Stimulated activated CD4-positive, alpha-beta T cell treated with anti-CD3 and anti-CD28 coated beads, TNF-alpha, amount 100 ng/mL, for 24 hours (primary cell): ENCODE measurements around the gene AMER3.

Experiments
- DNase-seq, 3 experiments: peaks; one replicate each; pipeline ENCODE4 v3.0.0-alpha.2; 2020; ENCODE audit warnings: low read depth in 3 of 3

AMER3 gene

GRCh38 chr2:130749641-130750040 is 5.7 kb upstream of the AMER3 start:
- no peak for DNase-seq

GRCh38 chr2:130754811-130755210 is 529 bp upstream of the AMER3 start:
- DNase-seq: no peak

- no peak for DNase-seq
Observed at GRCh38 chr2:130756053-130756873, 923 bp downstream of the AMER3 start.

- no peak for DNase-seq
Observed at GRCh38 chr2:130756874-130757668, 1.7 kb downstream of the AMER3 start.

GRCh38 chr2:130759906-130760753 is 4.8 kb downstream of the AMER3 start:
- no peak for DNase-seq

DNA sequence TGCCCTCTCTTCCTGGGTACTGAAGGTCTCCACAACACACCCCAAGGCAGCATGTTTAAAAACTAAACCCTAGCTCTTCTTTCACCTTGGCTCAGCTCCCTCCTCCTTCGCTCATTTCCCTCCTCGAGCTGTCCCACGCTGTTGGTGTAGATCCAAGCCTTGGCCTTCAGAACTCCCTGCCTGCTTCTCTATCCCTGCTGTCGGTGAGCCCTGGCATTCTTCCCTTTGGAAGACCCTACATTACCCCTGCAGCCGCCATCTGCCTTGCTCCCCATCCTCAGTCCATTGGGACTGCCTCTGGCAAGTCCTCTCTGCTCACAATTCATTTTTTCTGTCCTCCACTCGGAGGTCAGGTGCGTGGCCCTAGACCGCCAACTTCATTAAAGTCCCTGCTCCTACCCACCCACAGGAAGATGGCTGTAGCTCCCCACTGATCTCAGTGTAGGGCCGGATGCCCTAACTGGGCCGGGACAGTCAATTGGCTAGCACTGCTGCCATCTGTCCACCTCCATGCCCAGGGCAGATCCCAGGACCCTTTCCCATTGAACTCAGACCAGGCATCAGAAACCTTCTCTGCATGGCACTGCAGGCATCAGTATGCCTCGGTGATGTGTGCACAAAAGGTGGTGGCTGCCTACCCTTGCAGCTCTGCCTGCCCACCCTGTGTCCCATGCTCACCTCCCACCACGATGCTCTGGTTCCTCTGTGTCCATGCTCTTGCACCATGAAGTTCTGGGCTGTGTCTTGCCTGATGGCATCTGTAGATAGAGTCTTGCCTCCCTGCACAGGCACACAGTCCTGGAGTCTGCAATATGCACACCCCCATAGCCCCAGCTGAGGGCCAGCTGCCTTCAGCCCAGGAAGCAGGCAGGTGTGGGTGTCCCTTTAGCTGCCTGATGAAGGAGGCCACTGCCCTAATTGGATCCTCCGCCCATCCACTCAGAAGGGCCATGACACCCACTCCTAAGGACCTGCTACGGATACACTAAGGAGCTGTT is 5.7 kb downstream of the AMER3 start:
- DNase-seq: no peak

DNA sequence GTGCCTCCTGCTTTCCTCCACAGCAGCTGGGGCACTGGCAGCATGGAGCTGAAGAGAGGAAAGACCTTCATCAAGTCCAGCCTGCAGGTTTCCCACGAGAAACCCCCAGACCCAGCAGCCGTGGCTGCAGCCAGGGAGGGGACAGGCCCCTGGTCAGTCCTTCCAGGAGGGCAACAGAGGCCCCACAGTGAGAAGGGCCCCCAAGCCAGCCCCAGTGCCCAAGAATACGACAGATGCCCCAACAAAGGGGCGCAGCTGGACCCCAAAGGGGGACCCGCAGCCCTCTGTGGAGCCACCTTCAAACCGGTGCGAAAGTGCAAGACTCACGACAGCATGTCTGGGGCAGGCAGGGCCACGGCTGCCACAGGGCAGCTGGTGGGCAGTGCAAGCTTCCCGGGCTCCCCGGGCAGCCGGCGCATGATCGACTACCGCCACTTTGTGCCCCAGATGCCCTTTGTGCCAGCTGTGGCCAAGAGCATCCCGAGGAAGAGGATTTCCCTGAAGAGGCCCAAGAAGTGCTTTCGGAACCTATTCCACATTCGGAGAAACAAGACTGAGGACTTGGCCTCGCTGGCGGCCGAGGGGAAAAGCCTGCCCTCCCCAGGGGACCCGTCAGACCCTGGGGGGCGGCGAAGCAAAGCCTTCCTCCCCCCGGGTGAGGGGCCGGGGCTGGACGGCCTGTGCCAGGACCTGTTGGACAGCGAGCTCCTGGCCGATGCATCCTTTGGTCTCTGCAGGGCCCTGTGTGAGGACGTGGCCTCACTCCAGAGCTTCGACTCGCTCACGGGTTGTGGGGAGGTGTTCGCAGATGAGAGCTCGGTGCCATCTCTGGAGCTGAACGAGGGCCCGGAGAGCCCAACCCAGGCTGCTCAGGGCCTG is 6.9 kb downstream of the AMER3 start:
- DNase-seq: no peak

GRCh38 chr2:130762910-130763385 is 7.6 kb downstream of the AMER3 start:
- DNase-seq: no peak

GRCh38 chr2:130763405-130763804 is 8.1 kb downstream of the AMER3 start:
- no peak for DNase-seq

DNA sequence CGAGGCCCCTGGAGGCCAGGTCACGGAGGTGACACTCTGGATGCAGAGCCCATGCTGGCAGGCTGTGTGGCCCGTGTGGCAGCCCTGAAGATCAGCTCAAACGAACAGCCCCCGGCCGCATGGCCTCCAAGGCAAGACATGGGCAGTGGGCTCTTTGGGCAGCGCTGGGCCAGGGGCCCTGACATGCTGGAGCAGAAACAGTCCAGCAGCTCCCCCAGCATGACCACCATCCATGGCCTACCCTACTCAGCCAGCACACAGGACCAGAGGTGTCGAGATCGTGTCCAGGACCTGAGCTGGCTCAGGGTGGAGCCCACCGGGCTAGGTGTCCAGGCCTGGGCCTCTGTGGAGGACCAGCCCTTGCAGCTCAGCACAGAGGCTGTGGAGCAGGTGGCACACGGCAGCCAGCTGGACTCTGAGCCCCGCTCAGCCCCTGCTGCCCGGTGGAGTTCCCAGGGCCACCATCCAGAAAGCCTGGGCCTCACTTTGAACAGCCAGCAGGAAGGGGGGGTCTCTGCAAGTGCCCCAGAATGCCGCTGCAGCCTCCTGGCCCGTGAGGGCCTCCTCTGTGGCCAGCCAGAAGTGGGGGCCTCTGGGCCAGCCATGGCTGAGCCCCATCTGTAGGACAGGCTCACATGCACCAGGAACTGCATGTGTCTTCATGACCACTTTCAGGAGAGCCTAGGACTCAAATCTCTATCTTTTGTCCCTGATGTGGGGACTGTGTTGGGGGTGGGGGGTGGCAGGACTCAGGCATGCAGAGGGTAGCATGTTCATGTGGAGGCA is 8.9 kb downstream of the AMER3 start:
- DNase-seq: no peak

GRCh38 chr2:130764821-130765115 is 9.4 kb downstream of the AMER3 start:
- DNase-seq: no peak

GRCh38 chr2:130765464-130765863 is 10.1 kb downstream of the AMER3 start:
- DNase-seq: no peak

DNA sequence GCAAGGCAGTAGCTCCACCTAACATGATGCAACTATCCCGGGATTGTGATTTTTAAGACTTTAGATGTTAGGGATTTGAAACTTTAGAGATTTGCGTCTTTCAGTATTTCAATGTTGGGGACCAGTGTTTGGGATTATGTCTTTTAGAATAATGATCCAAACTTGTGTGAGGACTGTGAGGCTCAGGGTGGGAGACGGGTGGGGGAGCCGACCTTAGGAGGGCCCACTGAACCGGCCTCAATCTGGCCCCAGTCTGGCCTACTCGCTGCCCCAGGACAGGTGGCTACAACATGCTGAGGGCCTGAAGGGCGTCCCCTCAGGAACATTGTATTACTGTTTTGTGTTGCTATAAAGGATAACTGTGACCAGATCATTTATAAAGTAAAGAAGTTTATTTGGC is 10.7 kb downstream of the AMER3 start:
- no peak for DNase-seq

- DNase-seq: no peak
Observed at GRCh38 chr2:130766711-130767407, 11.5 kb downstream of the AMER3 start.

- DNase-seq: no peak
Observed at GRCh38 chr2:130767408-130767775, 12.1 kb downstream of the AMER3 start.

DNA sequence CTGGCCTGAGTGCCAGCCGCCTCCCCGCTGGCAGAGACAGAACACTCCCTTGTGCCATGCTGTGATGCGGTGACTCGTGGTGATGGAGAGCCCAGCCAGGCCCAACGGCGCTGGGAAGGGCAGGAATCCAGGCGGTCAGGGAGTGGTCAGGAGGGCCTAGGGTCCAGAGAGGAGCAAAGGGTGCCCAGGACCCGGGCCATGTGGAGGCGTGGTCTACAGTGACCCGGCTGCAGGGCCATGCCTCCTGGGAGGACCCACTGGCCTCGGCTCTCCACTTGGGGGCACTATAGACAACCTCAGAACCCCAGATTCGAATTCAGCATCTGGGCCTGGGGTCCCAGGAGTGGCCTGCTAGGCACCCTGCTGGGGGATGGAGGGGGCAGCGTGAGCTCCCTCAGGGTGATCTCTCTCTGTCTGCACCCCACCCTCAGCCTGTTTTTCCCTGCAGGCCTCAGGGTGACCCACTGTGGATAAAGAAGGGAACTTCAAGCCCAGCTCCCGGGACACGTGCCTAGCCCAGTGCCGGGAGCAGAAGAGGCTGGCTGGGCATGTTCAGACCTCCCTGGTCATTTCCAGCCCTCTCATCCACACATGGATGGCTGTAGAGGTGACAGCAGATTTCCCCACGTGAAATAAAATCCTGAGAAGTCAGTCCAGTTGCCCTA is 13.0 kb downstream of the AMER3 start:
- no peak for DNase-seq

GRCh38 chr2:130769343-130769907 is 14.1 kb downstream of the AMER3 start:
- DNase-seq: no peak

DNA sequence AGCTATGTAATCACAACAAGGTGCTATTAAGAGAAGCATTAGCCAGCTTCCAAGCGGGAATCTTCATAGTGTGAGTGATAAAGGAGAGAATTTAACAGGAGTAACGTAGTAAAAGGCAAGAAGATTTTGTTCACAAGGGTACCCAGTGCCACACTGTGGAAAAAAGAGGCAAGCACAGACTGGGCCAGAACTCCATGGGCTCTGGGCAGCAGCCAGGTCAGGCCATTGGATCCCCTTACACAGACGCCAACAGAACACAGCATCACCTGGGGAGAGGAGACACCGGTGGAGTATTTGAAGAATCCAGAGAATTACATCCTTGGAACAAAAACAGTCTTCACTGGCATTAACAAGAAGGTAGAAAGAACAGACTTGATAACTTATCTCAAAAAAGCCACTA is 21.2 kb downstream of the AMER3 start:
- DNase-seq: no peak
